B cell (primary cell): ENCODE measurements around the gene DPH3. TPM values are rescaled to one million over a fixed set of nuclear protein-coding genes. Genes with fewer than 3 reads are reported as not detected.

ENCODE experiments used
- ATAC-seq: fragments of 200-7000 bp; cut with Tn5 transposase; one replicate; pipeline ENCODE4 v1.10.0; 2021; ENCODE audit warnings: low read depth, mild to moderate bottlenecking, moderate number of reproducible peaks, moderate library complexity
- CTCF ChIA-PET: fragments of 350-600 bp; sonication (Branson Sonifier 250); formaldehyde crosslinking; loops from one replicate; lab custom pipeline; 2021; ENCODE audit warnings: antibody characterized with exemption, inconsistent platforms; lab: Charles Lee
- POLR2A ChIA-PET: fragments of 350-600 bp; sonication (Branson Sonifier 250); formaldehyde crosslinking; loops from one replicate; lab custom pipeline; 2021; ENCODE audit warnings: antibody characterized with exemption; lab: Charles Lee
- DNase-seq: peaks from one replicate; pipeline ENCODE4 v3.0.0; 2013
- H2AFZ ChIP-seq: 2 replicates; pipeline ENCODE4 v1.6.1; 2012; ENCODE audit warnings: mild to moderate bottlenecking, low read depth, low read length; ENCODE audit not compliant: insufficient read depth, poor library complexity, severe bottlenecking
- H3K27ac ChIP-seq, 2 donors: 1 replicate in 1 of 2; 2 replicates in 1 of 2; pipeline ENCODE4 v1.5.1; 2012 to 2013; ENCODE audit warnings: low read length in 2 of 2, mild to moderate bottlenecking in 2 of 2, moderate library complexity in 1 of 2
- H3K27me3 ChIP-seq, 4 experiments: fragments of 200-600 bp in 1 of 4; sonication (generic) in 1 of 4; replicated peaks in 1 of 4; 1 replicate in 2 of 4; 2 replicates in 2 of 4; pipeline versions ENCODE4 v1.6.1 to v1.7.0; 2013 to 2016; ENCODE audit warnings: low read length in 3 of 4, mild to moderate bottlenecking in 2 of 4, mixed read lengths in 1 of 4, moderate library complexity in 1 of 4; ENCODE audit not compliant: insufficient read depth in 4 of 4, control insufficient read depth in 3 of 4; ENCODE audit errors: control extremely low read depth in 1 of 4
- H3K36me3 ChIP-seq, 2 experiments: replicated peaks in 1 of 2; 1 replicate in 1 of 2; 2 replicates in 1 of 2; pipeline versions ENCODE4 v1.6.1 to v1.7.1; 2013; ENCODE audit warnings: low read length in 1 of 2; ENCODE audit not compliant: insufficient read depth in 2 of 2, control insufficient read depth in 1 of 2; ENCODE audit errors: control extremely low read depth in 1 of 2, extremely low read depth in 1 of 2
- H3K4me1 ChIP-seq, 2 donors: fragments of 200-600 bp in 1 of 2; sonication (generic) in 1 of 2; 1 replicate in 1 of 2; 2 replicates in 1 of 2; pipeline versions ENCODE4 v1.5.1 to v1.6.1; 2013 to 2017; ENCODE audit warnings: low read length in 2 of 2; ENCODE audit not compliant: control insufficient read depth in 2 of 2, insufficient read depth in 2 of 2
- H3K4me2 ChIP-seq: replicated peaks from 2 replicates; pipeline ENCODE3; 2012; ENCODE audit warnings: mild to moderate bottlenecking, low read depth, low read length; ENCODE audit not compliant: poor library complexity, severe bottlenecking
- H3K4me3 ChIP-seq, 5 experiments: fragments of 200-600 bp in 1 of 5; sonication (generic) in 1 of 5; 1 replicate in 3 of 5; 2 replicates in 2 of 5; pipeline versions ENCODE4 v1.5.1 to v1.7.0; 2011 to 2016; ENCODE audit warnings: low read length in 4 of 5, mild to moderate bottlenecking in 4 of 5, low read depth in 2 of 5, control low read depth in 1 of 5, moderate library complexity in 1 of 5; ENCODE audit not compliant: insufficient read depth in 1 of 5; ENCODE audit errors: control extremely low read depth in 1 of 5, extremely low read depth in 1 of 5
- H3K79me2 ChIP-seq: fragments of 200-600 bp; sonication (generic); one replicate; pipeline ENCODE4 v1.6.0; 2016; ENCODE audit warnings: low read length; ENCODE audit not compliant: control insufficient read depth, insufficient read depth
- H3K9ac ChIP-seq: fragments of 200-600 bp; sonication (generic); 2 replicates; pipeline ENCODE4 v1.6.1; 2017; ENCODE audit warnings: mild to moderate bottlenecking, low read length, moderate library complexity
- H3K9me3 ChIP-seq, 3 donors: one replicate each; pipeline versions ENCODE4 v1.6.1 to v1.7.1; 2013; ENCODE audit warnings: low read length in 2 of 3; ENCODE audit not compliant: control insufficient read depth in 2 of 3, insufficient read depth in 1 of 3; ENCODE audit errors: control extremely low read depth in 1 of 3
- H4K20me1 ChIP-seq: 2 replicates; pipeline ENCODE4 v1.6.0; 2012; ENCODE audit warnings: mild to moderate bottlenecking, low read length; ENCODE audit not compliant: insufficient read depth, control insufficient read depth, poor library complexity, severe bottlenecking
- H3K27ac Mint-ChIP-seq: one replicate; pipeline ENCODE4 v1.8.0; 2021; ENCODE audit warnings: mixed read lengths
- H3K27me3 Mint-ChIP-seq: one replicate; pipeline ENCODE4 v1.8.0; 2021; ENCODE audit warnings: mixed read lengths
- H3K4me1 Mint-ChIP-seq: one replicate; pipeline ENCODE4 v1.8.0; 2021; ENCODE audit warnings: mixed read lengths
- H3K4me3 Mint-ChIP-seq: one replicate; pipeline ENCODE4 v1.8.0; 2021; ENCODE audit warnings: mixed read lengths
- H3K9me3 Mint-ChIP-seq: one replicate; pipeline ENCODE4 v1.8.0; 2022; ENCODE audit warnings: mixed read lengths; ENCODE audit not compliant: insufficient read depth
- CTCF ChIP-seq: fragments of 200-600 bp; IDR thresholded peaks from one replicate; pipeline ENCODE4 v1.8.0; 2022; ENCODE audit warnings: antibody characterized with exemption, mild to moderate bottlenecking
- EZH2 ChIP-seq: IDR thresholded peaks from 2 replicates; pipeline ENCODE4 v1.6.1; 2012; ENCODE audit warnings: borderline replicate concordance, low read depth, mild to moderate bottlenecking, moderate library complexity, low read length; ENCODE audit not compliant: insufficient read depth, poor library complexity, severe bottlenecking
- WGBS: methylation state at CpG from one replicate; pipeline ENCODE4 v1.1.5; 2013; ENCODE audit warnings: missing lambda C conversion rate; ENCODE audit not compliant: insufficient coverage; 5-methylcytosine and 5-hydroxymethylcytosine counted together
- intact Hi-C: fragments of 100-400 bp; cut with micrococcal nuclease; formaldehyde crosslinking; loops from one replicate; pipeline ENCODE4 v1.10.0; 2022
- polyA plus RNA-seq: library from polyadenylated mRNA; depleted of rRNA; stranded (reverse); fragments of >200 nt; gene quantifications from 2 replicates; pipeline ENCODE4 v1.2.3, GENCODE V29; 2012
- total RNA-seq, 2 donors: library from RNA; stranded (reverse); fragments of 120-200 nt in 1 of 2; gene quantifications; 1 replicate in 1 of 2; 2 replicates in 1 of 2; pipeline versions ENCODE4 v1.2.3 to v1.2.4, GENCODE V29; 2013 to 2022

Gene DPH3
- total and polyA plus RNA-seq, 2 donors (not counting 1 experiment from before 2014, with no cell fraction given), result 7.4 to 12.9 TPM

- Mint-ChIP-seq H3K27ac (no peak overlapping the region), H3K27me3 (no peaks in the 10 kb centered on the region), H3K4me3 (no peak overlapping the region), H3K4me1 (peaks cover 14% of the 10 kb centered on the region), H3K9me3 (no peaks in the 10 kb centered on the region)
- no peak overlapping the region for H3K27ac ChIP-seq
- H3K4me1 ChIP-seq, result peaks cover 10 to 13% of the 10 kb centered on the region in 2 donors
- DNase-seq (no peak), ATAC-seq (no peak)
- H2AFZ ChIP-seq, result no peak overlapping the region
- no peak overlapping the region for H3K4me2 ChIP-seq
- H3K4me3 ChIP-seq, result no peak overlapping the region
- H3K27me3 ChIP-seq, result no peaks in the 10 kb centered on the region
- intact Hi-C loops, result no loop called here
- CTCF ChIA-PET, result interaction anchor here (0.6 to 4.1 kb wide), 3 partner anchors 16 to 267 kb away, joined by 3 to 18 read pairs (median 18); no protein-coding TSS in a partner anchor
- H3K79me2 ChIP-seq, result peaks cover 5% of the 10 kb centered on the region
- H4K20me1 ChIP-seq, result no peaks in the 10 kb centered on the region
- H3K9me3 ChIP-seq, result no peaks in the 10 kb centered on the region
- POLR2A ChIA-PET, result no interaction called here
- H3K9ac ChIP-seq, result no peak overlapping the region
- peaks cover 0 to 4% of the 10 kb centered on the region in 2 experiments for H3K36me3 ChIP-seq
- WGBS, result 100% methylated on average over 1 of the region's 1 CpG
- TF ChIP-seq CTCF (no peak), EZH2 (no peak)
These were observed 19.9 kb upstream of the DPH3 start for GRCh38 chr3:16284633-16285032.

- Histone ChIP-seq H3K27ac (no peak overlapping the region), H2AFZ (no peak overlapping the region), H3K9ac (no peak overlapping the region), H3K4me2 (no peak overlapping the region), H3K36me3 (peaks cover 0 to 16% of the 10 kb centered on the region in 2 experiments), H3K27me3 (no peaks in the 10 kb centered on the region), H3K4me1 (no peaks in the 10 kb centered on the region), H3K79me2 (no peaks in the 10 kb centered on the region), H3K9me3 (no peaks in the 10 kb centered on the region), H3K4me3 (no peak overlapping the region), H4K20me1 (no peaks in the 10 kb centered on the region)
- Mint-ChIP-seq H3K27ac (no peak overlapping the region), H3K27me3 (no peaks in the 10 kb centered on the region), H3K4me3 (no peak overlapping the region), H3K9me3 (no peaks in the 10 kb centered on the region), H3K4me1 (no peaks in the 10 kb centered on the region)
- intact Hi-C loops, result no loop called here
- TF ChIP-seq EZH2 (no peak), CTCF (no peak)
- no peak for DNase-seq
- CTCF ChIA-PET, result interaction anchor here (0.7 to 1.7 kb wide), 3 partner anchors 8 to 10 kb away, joined by 3 to 4 read pairs (median 4); no protein-coding TSS in a partner anchor
- WGBS, result no CpG with 5 or more reads among the region's 2 CpGs
- no peak for ATAC-seq
- POLR2A ChIA-PET, result no interaction called here
These were observed 15.9 kb upstream of the DPH3 start for GRCh38 chr3:16280671-16281070.
